K562 (cell line): ENCODE results near the gene TTC39C.

Source experiments
- ATF1 ChIP-seq, 2 experiments: fragments of 450-650 bp in 1 of 2; IDR thresholded peaks; 2 replicates each; pipeline ENCODE4 v1.6.1; 2016; ENCODE audit warnings: missing compliant biosample characterization in 1 of 2, missing genetic modification characterization in 1 of 2
- BRD9 ChIP-seq: fragments of 450-650 bp; IDR thresholded peaks from 2 replicates; pipeline ENCODE4 v1.6.1; 2018; ENCODE audit warnings: low read depth; ENCODE audit not compliant: partially characterized antibody
- HDAC2 ChIP-seq: fragments of 450-650 bp; IDR thresholded peaks from 2 replicates; pipeline ENCODE4 v1.6.1; 2016; ENCODE audit warnings: mild to moderate bottlenecking
- SIN3A ChIP-seq, 2 experiments: fragments of 150-350 bp in 1 of 2; IDR thresholded peaks; 2 replicates each; pipeline ENCODE4 v1.6.1; 2011 to 2016; ENCODE audit warnings: borderline replicate concordance in 2 of 2, low read depth in 2 of 2, low read length in 2 of 2, mild to moderate bottlenecking in 2 of 2, moderate library complexity in 2 of 2; ENCODE audit not compliant: control insufficient read depth in 1 of 2
- SMAD3 ChIP-seq: fragments of 450-650 bp; formaldehyde crosslinking; conservative IDR thresholded peaks from 2 replicates; pipeline ENCODE4 v1.4.0; 2020; ENCODE audit warnings: mild to moderate bottlenecking
- TEAD4 ChIP-seq, 2 experiments: sonication (generic) in 1 of 2; formaldehyde crosslinking in 1 of 2; IDR thresholded peaks; 2 replicates each; pipeline versions ENCODE4 v1.6.1 to v1.8.0; 2012 to 2022; ENCODE audit warnings: borderline replicate concordance in 1 of 2, inconsistent platforms in 1 of 2, low read length in 1 of 2, mild to moderate bottlenecking in 1 of 2, missing genetic modification reagents in 1 of 2
- ZNF174 ChIP-seq: fragments of 250-450 bp; sonication (Bioruptor Pico); IDR thresholded peaks from 2 replicates; pipeline ENCODE4 v1.4.0; 2020; ENCODE audit warnings: mild to moderate bottlenecking
- TF ChIP-seq, protein P1 (sequence below): sonication (generic); formaldehyde crosslinking; IDR thresholded peaks from 2 replicates; pipeline ENCODE4 v1.9.0; 2022; ENCODE audit warnings: mild to moderate bottlenecking, missing genetic modification reagents
- TF ChIP-seq, protein P2 (sequence below): fragments of 450-650 bp; IDR thresholded peaks from 2 replicates; pipeline ENCODE4 v1.6.1; 2016; ENCODE audit warnings: missing biosample characterization, missing genetic modification characterization

- TF ChIP-seq, protein P1, sequence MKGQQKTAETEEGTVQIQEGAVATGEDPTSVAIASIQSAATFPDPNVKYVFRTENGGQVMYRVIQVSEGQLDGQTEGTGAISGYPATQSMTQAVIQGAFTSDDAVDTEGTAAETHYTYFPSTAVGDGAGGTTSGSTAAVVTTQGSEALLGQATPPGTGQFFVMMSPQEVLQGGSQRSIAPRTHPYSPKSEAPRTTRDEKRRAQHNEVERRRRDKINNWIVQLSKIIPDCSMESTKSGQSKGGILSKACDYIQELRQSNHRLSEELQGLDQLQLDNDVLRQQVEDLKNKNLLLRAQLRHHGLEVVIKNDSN (CRISPR knock-in tag) = no peak
- no peak for TF ChIP-seq HDAC2
- TF ChIP-seq BRD9 = no peak
- TF ChIP-seq, protein P2, sequence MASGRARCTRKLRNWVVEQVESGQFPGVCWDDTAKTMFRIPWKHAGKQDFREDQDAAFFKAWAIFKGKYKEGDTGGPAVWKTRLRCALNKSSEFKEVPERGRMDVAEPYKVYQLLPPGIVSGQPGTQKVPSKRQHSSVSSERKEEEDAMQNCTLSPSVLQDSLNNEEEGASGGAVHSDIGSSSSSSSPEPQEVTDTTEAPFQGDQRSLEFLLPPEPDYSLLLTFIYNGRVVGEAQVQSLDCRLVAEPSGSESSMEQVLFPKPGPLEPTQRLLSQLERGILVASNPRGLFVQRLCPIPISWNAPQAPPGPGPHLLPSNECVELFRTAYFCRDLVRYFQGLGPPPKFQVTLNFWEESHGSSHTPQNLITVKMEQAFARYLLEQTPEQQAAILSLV (tag) = no peak
- TF ChIP-seq SIN3A (IDR thresholded peaks at IDR 0.05; ENCODE audit: borderline replicate concordance in 2 of 2, control insufficient read depth in 1 of 2, low read depth in 2 of 2, low read length in 2 of 2) = no peak
- no peak for TF ChIP-seq ATF1 (CRISPR knock-in tag; IDR thresholded peaks at IDR 0.05)
- no peak for TF ChIP-seq ATF1 (tag; IDR thresholded peaks at IDR 0.05)
- TF ChIP-seq ZNF174 (CRISPR knock-in tag) = no peak
- no peak for TF ChIP-seq TEAD4 (IDR thresholded peaks at IDR 0.05; ENCODE audit: low read length)
- no peak for TF ChIP-seq TEAD4 (CRISPR knock-in tag; IDR thresholded peaks at IDR 0.05; ENCODE audit: borderline replicate concordance)
- no peak for TF ChIP-seq SMAD3 (CRISPR knock-in tag)
These were observed 97.9 kb downstream of the TTC39C start for GRCh38 chr18:24112464-24112863.
